HCT116 (cell line): ENCODE measurements around the gene IGF2R. TPM values are rescaled to one million over a fixed set of nuclear protein-coding genes. Genes with fewer than 3 reads are reported as not detected.

Source experiments
- ATAC-seq: fragments of 200-7000 bp; cut with Tn5 transposase; 2 replicates; pipeline ENCODE4 v1.9.1; 2020; ENCODE audit warnings: mild to moderate bottlenecking, moderate library complexity
- BruUV-seq: library from RNA; stranded (reverse); fragments of 400-500 nt; replicated peaks from 2 replicates; lab custom pipeline; 2021; lab: Mats Ljungman, UMichigan
- CTCF ChIA-PET: fragments of 300-600 bp; sonication (Branson Sonifier 250); formaldehyde crosslinking; loops from one replicate; lab custom pipeline; 2021; ENCODE audit warnings: antibody characterized with exemption; lab: Charles Lee
- POLR2A ChIA-PET: fragments of 300-600, 350-600 bp; sonication (Branson Sonifier 250); formaldehyde crosslinking; loops from one replicate; lab custom pipeline; 2021; ENCODE audit warnings: antibody characterized with exemption; lab: Charles Lee
- RAD21 ChIA-PET, 2 experiments: fragments of 300-600 bp; sonication (Branson Sonifier 250); formaldehyde crosslinking; loops; one replicate each; lab custom pipeline; 2023; ENCODE audit warnings: low total read pairs in 2 of 2; ENCODE audit not compliant: uncharacterized antibody in 2 of 2, unreplicated experiment in 2 of 2, low non-redundant PET in 1 of 2; lab: Charles Lee
- DNase-seq: peaks from one replicate; pipeline ENCODE4 v3.0.0-alpha.2; 2010; ENCODE audit warnings: low read depth, low spot score
- H2AFZ ChIP-seq: fragments of 200-600 bp; shearing (Covaris generic), sonication (generic); 2 replicates; pipeline ENCODE4 v1.6.1; 2017; ENCODE audit warnings: low read depth, mixed run types, mixed read lengths, antibody characterized with exemption, low read length; ENCODE audit not compliant: poor library complexity, severe bottlenecking
- H3K27ac ChIP-seq: 2 replicates; pipeline ENCODE4 v1.5.1; 2012; ENCODE audit warnings: low read depth, low read length
- H3K27me3 ChIP-seq: fragments of 200-600 bp; sonication (generic); 2 replicates; pipeline ENCODE4 v1.6.1; 2016; ENCODE audit warnings: mixed run types, low read length, mixed read lengths; ENCODE audit not compliant: insufficient read depth
- H3K36me3 ChIP-seq, 2 experiments: fragments of 200-500 bp in 1 of 2; fragments of 200-600 bp in 1 of 2; sonication (Bioruptor generic) in 1 of 2; sonication (generic) in 1 of 2; 2 replicates each; pipeline versions ENCODE4 v1.5.1 to v1.6.1; 2014 to 2016; ENCODE audit warnings: low read length in 2 of 2, inconsistent platforms in 1 of 2, mixed read lengths in 1 of 2, mixed run types in 1 of 2; ENCODE audit not compliant: insufficient read depth in 2 of 2, control insufficient read depth in 1 of 2
- H3K4me1 ChIP-seq, 2 experiments: fragments of 200-600 bp in 1 of 2; sonication (generic) in 1 of 2; 2 replicates each; pipeline versions ENCODE4 v1.5.1 to v1.6.1; 2012 to 2017; ENCODE audit warnings: low read length in 2 of 2, inconsistent platforms in 1 of 2, mild to moderate bottlenecking in 1 of 2, mixed read lengths in 1 of 2, mixed run types in 1 of 2, moderate library complexity in 1 of 2; ENCODE audit not compliant: insufficient read depth in 2 of 2, control insufficient read depth in 1 of 2
- H3K4me2 ChIP-seq: fragments of 200-600 bp; sonication (generic); 2 replicates; pipeline ENCODE4 v1.6.1; 2017; ENCODE audit warnings: mixed run types, low read length, mixed read lengths
- H3K4me3 ChIP-seq, 2 experiments: fragments of 200-600 bp in 1 of 2; sonication (generic) in 1 of 2; replicated peaks in 1 of 2; 2 replicates each; pipeline ENCODE4 v1.5.1; 2011 to 2016; ENCODE audit warnings: low read length in 2 of 2, control low read depth in 1 of 2, low read depth in 1 of 2, mild to moderate bottlenecking in 1 of 2, mixed read lengths in 1 of 2, mixed run types in 1 of 2
- H3K79me2 ChIP-seq: fragments of 200-600 bp; sonication (generic); 2 replicates; pipeline ENCODE4 v1.6.1; 2017; ENCODE audit warnings: mild to moderate bottlenecking, mixed run types, low read length, moderate library complexity, mixed read lengths; ENCODE audit not compliant: insufficient read depth
- H3K9ac ChIP-seq: fragments of 200-600 bp; sonication (generic); 2 replicates; pipeline ENCODE4 v1.6.1; 2016; ENCODE audit warnings: low read length, mixed read lengths
- H3K9me2 ChIP-seq: fragments of 200-600 bp; sonication (generic), shearing (Covaris generic); 2 replicates; pipeline ENCODE4 v1.6.1; 2017; ENCODE audit warnings: mixed run types, mild to moderate bottlenecking, moderate library complexity; ENCODE audit not compliant: insufficient read depth
- H3K9me3 ChIP-seq, 2 experiments: fragments of 200-500 bp in 1 of 2; fragments of 200-600 bp in 1 of 2; sonication (Bioruptor generic) in 1 of 2; sonication (generic) in 1 of 2; 2 replicates each; pipeline ENCODE4 v1.6.1; 2014 to 2017; ENCODE audit warnings: low read length in 2 of 2, mixed read lengths in 2 of 2, inconsistent platforms in 1 of 2, low read depth in 1 of 2, mild to moderate bottlenecking in 1 of 2, mixed run types in 1 of 2, moderate library complexity in 1 of 2; ENCODE audit not compliant: control insufficient read depth in 1 of 2, insufficient read depth in 1 of 2
- H4K20me1 ChIP-seq: fragments of 200-600 bp; sonication (generic), shearing (Covaris generic); 2 replicates; pipeline ENCODE4 v1.6.1; 2017; ENCODE audit warnings: mixed run types, mild to moderate bottlenecking, moderate library complexity; ENCODE audit not compliant: insufficient read depth
- ATF3 ChIP-seq: IDR thresholded peaks from 2 replicates; pipeline ENCODE4 v1.6.1; 2012
- EGR1 ChIP-seq: IDR thresholded peaks from 2 replicates; pipeline ENCODE4 v1.6.1; 2012; ENCODE audit warnings: low read depth
- ELF1 ChIP-seq: IDR thresholded peaks from 2 replicates; pipeline ENCODE4 v1.6.1; 2012; ENCODE audit warnings: low read depth, borderline replicate concordance
- EZH2 ChIP-seq: fragments of 200-600 bp; sonication (generic); IDR thresholded peaks from 2 replicates; pipeline ENCODE4 v1.6.1; 2017; ENCODE audit warnings: antibody characterized with exemption, mixed run types
- EZH2phosphoT487 ChIP-seq: fragments of 200-600 bp; IDR thresholded peaks from 2 replicates; pipeline ENCODE4 v1.6.1; 2018; ENCODE audit warnings: antibody characterized with exemption, borderline replicate concordance
- JUND ChIP-seq: IDR thresholded peaks from 2 replicates; pipeline ENCODE4 v1.6.1; 2012
- MAX ChIP-seq: IDR thresholded peaks from 2 replicates; pipeline ENCODE4 v1.6.1; 2012
- POLR2A ChIP-seq: IDR thresholded peaks from 2 replicates; pipeline ENCODE4 v1.7.0; 2011; ENCODE audit warnings: borderline replicate concordance; ENCODE audit not compliant: insufficient read depth, insufficient read length; ENCODE audit errors: extremely low read depth
- POLR2AphosphoS5 ChIP-seq: IDR thresholded peaks from 2 replicates; pipeline ENCODE4 v1.6.1; 2011; ENCODE audit warnings: mild to moderate bottlenecking, low read depth, low read length, moderate library complexity
- REST ChIP-seq: IDR thresholded peaks from 2 replicates; pipeline ENCODE4 v1.6.1; 2012; ENCODE audit warnings: low read depth
- SIN3A ChIP-seq: IDR thresholded peaks from 2 replicates; pipeline ENCODE4 v1.6.1; 2012; ENCODE audit warnings: low read depth
- YY1 ChIP-seq: IDR thresholded peaks from 2 replicates; pipeline ENCODE4 v1.6.1; 2011; ENCODE audit warnings: low read length, low read depth, moderate library complexity, mild to moderate bottlenecking; ENCODE audit not compliant: insufficient replicate concordance; ENCODE audit errors: extremely low read depth
- ZBTB33 ChIP-seq: IDR thresholded peaks from 2 replicates; pipeline ENCODE4 v1.6.1; 2011; ENCODE audit warnings: mild to moderate bottlenecking, low read length, moderate library complexity; ENCODE audit not compliant: insufficient replicate concordance; ENCODE audit errors: extremely low read depth
- ZFX ChIP-seq: fragments of 450-650 bp; IDR thresholded peaks from 2 replicates; pipeline ENCODE4 v1.6.1; 2017
- ZNF274 ChIP-seq: fragments of 200-500 bp; sonication (Bioruptor generic); IDR thresholded peaks from 2 replicates; pipeline ENCODE4 v1.6.1; 2014; ENCODE audit warnings: mild to moderate bottlenecking, low read depth, low read length, inconsistent platforms
- intact Hi-C: fragments of 100-400 bp; cut with micrococcal nuclease; formaldehyde crosslinking; loops from 2 replicates; pipeline ENCODE4 v1.10.0; 2022
- total RNA-seq: library from RNA; stranded (reverse); gene quantifications from one replicate; pipeline ENCODE4 v1.2.1, GENCODE V29; 2021; ENCODE audit not compliant: unreplicated experiment

Gene IGF2R
- total RNA-seq, 1 experiment from 2014 or later = 37.0 TPM

GRCh38 chr6:160055813-160056212, 86.9 kb downstream of the IGF2R start:
- no peak for DNase-seq
- no peak overlapping the region for H2AFZ ChIP-seq
- no peak overlapping the region for H3K4me2 ChIP-seq
- RAD21 ChIA-PET = no interaction called here
- H3K4me3 ChIP-seq = no peak overlapping the region
- H3K9me2 ChIP-seq = no peaks in the 10 kb centered on the region
- peaks cover 8 to 30% of the 10 kb centered on the region in 2 experiments; a peak in 3 of 4 replicates for H3K36me3 ChIP-seq
- no peaks in the 10 kb centered on the region for H4K20me1 ChIP-seq
- H3K4me1 ChIP-seq = no peaks in the 10 kb centered on the region
- no peak overlapping the region for H3K9ac ChIP-seq
- no peaks in the 10 kb centered on the region for H3K79me2 ChIP-seq
- no peak for TF ChIP-seq ATF3
- no peak for TF ChIP-seq EZH2phosphoT487
- no peak for TF ChIP-seq REST
- TF ChIP-seq POLR2A = no peak
- no peak for TF ChIP-seq POLR2AphosphoS5
- no peak for TF ChIP-seq ZBTB33
- no peak for TF ChIP-seq ZFX
- TF ChIP-seq EZH2 = no peak
- TF ChIP-seq SIN3A = no peak
- no peak for TF ChIP-seq MAX
- TF ChIP-seq ELF1 = no peak
- TF ChIP-seq YY1 = no peak
- no peak for TF ChIP-seq ZNF274
- TF ChIP-seq JUND = no peak
- no peak for TF ChIP-seq EGR1
- no peaks in the 10 kb centered on the region for H3K9me3 ChIP-seq
- POLR2A ChIA-PET = no interaction called here
- CTCF ChIA-PET = no interaction called here
- H3K27me3 ChIP-seq = no peaks in the 10 kb centered on the region
- no peak for ATAC-seq
- BruUV-seq = no TSS peak
- intact Hi-C loops = no loop called here
- no peak overlapping the region for H3K27ac ChIP-seq
